ENCODE data around the gene MICOS13.

- TF ChIP-seq POLR2AphosphoS5 (IDR thresholded peaks at IDR 0.05), result no peak
- TF ChIP-seq, protein P1, sequence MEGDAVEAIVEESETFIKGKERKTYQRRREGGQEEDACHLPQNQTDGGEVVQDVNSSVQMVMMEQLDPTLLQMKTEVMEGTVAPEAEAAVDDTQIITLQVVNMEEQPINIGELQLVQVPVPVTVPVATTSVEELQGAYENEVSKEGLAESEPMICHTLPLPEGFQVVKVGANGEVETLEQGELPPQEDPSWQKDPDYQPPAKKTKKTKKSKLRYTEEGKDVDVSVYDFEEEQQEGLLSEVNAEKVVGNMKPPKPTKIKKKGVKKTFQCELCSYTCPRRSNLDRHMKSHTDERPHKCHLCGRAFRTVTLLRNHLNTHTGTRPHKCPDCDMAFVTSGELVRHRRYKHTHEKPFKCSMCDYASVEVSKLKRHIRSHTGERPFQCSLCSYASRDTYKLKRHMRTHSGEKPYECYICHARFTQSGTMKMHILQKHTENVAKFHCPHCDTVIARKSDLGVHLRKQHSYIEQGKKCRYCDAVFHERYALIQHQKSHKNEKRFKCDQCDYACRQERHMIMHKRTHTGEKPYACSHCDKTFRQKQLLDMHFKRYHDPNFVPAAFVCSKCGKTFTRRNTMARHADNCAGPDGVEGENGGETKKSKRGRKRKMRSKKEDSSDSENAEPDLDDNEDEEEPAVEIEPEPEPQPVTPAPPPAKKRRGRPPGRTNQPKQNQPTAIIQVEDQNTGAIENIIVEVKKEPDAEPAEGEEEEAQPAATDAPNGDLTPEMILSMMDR (IDR thresholded peaks at IDR 0.05), result no peak
- TF ChIP-seq POLR2A (IDR thresholded peaks at IDR 0.05), result no peak
These were observed 2.1 kb downstream of the MICOS13 start for GRCh38 chr19:5678071-5678718.
